HFFc6 (cell line): Measurements from ENCODE around the gene SEBOX. TPM values are rescaled to one million over a fixed set of nuclear protein-coding genes. Genes with fewer than 3 reads are reported as not detected.
A peak's percentile ranks its signal among the peaks of the same experiment; 100 is the strongest.

Source experiments
- DNase-seq: peaks from one replicate; pipeline ENCODE4 v3.0.0-alpha.2; 2018
- H3K27ac Mint-ChIP-seq: 2 replicates; pipeline ENCODE4 v1.8.0; 2020; ENCODE audit warnings: mild to moderate bottlenecking, mixed read lengths
- H3K27me3 Mint-ChIP-seq: 2 replicates; pipeline ENCODE4 v1.8.0; 2021; ENCODE audit warnings: mild to moderate bottlenecking, moderate library complexity, mixed read lengths; ENCODE audit not compliant: insufficient read depth
- H3K36me3 Mint-ChIP-seq: 2 replicates; pipeline ENCODE4 v1.8.0; 2021; ENCODE audit warnings: low read depth, mixed read lengths
- H3K4me1 Mint-ChIP-seq: 2 replicates; pipeline ENCODE4 v1.8.0; 2020; ENCODE audit warnings: low read depth, mixed read lengths
- H3K4me3 Mint-ChIP-seq: 2 replicates; pipeline ENCODE4 v1.8.0; 2020; ENCODE audit warnings: mild to moderate bottlenecking, moderate library complexity, mixed read lengths
- H3K9me3 Mint-ChIP-seq: 2 replicates; pipeline ENCODE4 v1.8.0; 2020; ENCODE audit warnings: mild to moderate bottlenecking, mixed read lengths
- total RNA-seq, 6 experiments: library from RNA; stranded (reverse); fragmentation: NEBNext Ultra II Directional; extraction: Animal tissue kit (Norgen Biotek cat#: 25700); gene quantifications; 2 replicates in 1 of 6; 3 replicates in 5 of 6; pipeline ENCODE4 v1.2.3, GENCODE V29; 2021
- TF ChIP-seq, protein P1 (sequence below): fragments of 200-600 bp; sonication (generic); IDR thresholded peaks from 2 replicates; pipeline ENCODE4 v1.5.0; 2021; ENCODE audit warnings: antibody characterized with exemption, mild to moderate bottlenecking

Gene SEBOX
- total RNA-seq, 6 experiments from 2014 or later = not detected

GRCh38 chr17:28357901-28358197, 7.2 kb downstream of the SEBOX start:
- TF ChIP-seq, protein P1, sequence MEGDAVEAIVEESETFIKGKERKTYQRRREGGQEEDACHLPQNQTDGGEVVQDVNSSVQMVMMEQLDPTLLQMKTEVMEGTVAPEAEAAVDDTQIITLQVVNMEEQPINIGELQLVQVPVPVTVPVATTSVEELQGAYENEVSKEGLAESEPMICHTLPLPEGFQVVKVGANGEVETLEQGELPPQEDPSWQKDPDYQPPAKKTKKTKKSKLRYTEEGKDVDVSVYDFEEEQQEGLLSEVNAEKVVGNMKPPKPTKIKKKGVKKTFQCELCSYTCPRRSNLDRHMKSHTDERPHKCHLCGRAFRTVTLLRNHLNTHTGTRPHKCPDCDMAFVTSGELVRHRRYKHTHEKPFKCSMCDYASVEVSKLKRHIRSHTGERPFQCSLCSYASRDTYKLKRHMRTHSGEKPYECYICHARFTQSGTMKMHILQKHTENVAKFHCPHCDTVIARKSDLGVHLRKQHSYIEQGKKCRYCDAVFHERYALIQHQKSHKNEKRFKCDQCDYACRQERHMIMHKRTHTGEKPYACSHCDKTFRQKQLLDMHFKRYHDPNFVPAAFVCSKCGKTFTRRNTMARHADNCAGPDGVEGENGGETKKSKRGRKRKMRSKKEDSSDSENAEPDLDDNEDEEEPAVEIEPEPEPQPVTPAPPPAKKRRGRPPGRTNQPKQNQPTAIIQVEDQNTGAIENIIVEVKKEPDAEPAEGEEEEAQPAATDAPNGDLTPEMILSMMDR = no peak
- DNase-seq = no peak
- H3K36me3 Mint-ChIP-seq = peaks cover 31% of the 10 kb centered on the region; the same call in 1 of the 2 replicates

GRCh38 chr17:28357061-28357900, 7.7 kb downstream of the SEBOX start, which contains the start of gene POLDIP2:
POLDIP2 (minus strand) TSS chr17:28357527; CDS start chr17:28357448, 79 bp downstream.
- Mint-ChIP-seq H3K4me3 (peak within 1 kb of the TSS; percentile 99), H3K36me3 (peaks cover 31% of the 10 kb centered on the region; the same call in 1 of the 2 replicates), H3K27me3 (no peaks in the 10 kb centered on the region), H3K27ac (peak within 1 kb of the TSS; percentile 92), H3K9me3 (no peaks in the 10 kb centered on the region), H3K4me1 (peaks cover 23% of the 10 kb centered on the region)
- TF ChIP-seq, protein P1 = peak; percentile 31; the same call in 1 of the 2 replicates
- DNase-seq = peak; percentile 91

More at GRCh38 chr17:28357901-28358197, 7.2 kb downstream of the SEBOX start:
- peaks cover 23% of the 10 kb centered on the region for H3K4me1 Mint-ChIP-seq
- H3K9me3 Mint-ChIP-seq = no peaks in the 10 kb centered on the region
- H3K4me3 Mint-ChIP-seq = peak overlapping the region; percentile 99
- no peaks in the 10 kb centered on the region for H3K27me3 Mint-ChIP-seq
- H3K27ac Mint-ChIP-seq = peak overlapping the region; percentile 92

DNA sequence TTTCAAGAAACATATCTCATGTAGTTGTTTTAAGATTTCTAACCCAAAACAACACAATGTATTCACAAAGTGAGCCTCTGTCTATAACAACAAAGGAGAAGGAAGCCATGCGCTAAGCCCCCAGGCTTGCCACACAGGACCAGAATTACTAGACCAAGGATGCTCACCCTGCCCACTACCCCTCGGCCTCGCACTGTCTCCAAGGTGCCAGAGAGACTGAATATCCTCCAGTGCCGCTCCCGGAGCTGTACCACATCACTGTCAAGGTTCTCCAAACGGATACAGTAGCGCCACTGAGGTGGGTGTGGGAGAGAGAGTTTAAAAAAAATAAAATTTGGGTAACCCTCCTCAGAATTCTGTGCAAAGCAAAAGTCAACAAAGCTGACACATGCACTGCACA, 14.7 kb downstream of the SEBOX start:
- no peak for DNase-seq
- Mint-ChIP-seq H3K27ac (no peak overlapping the region), H3K4me3 (no peak overlapping the region), H3K36me3 (peaks cover 54% of the 10 kb centered on the region), H3K27me3 (no peaks in the 10 kb centered on the region; the same call in none of the 2 replicates), H3K9me3 (no peaks in the 10 kb centered on the region), H3K4me1 (peaks cover 30% of the 10 kb centered on the region)
- TF ChIP-seq, protein P1 = no peak

GRCh38 chr17:28348979-28349378, 16.0 kb downstream of the SEBOX start:
- Mint-ChIP-seq H3K9me3 (no peaks in the 10 kb centered on the region), H3K36me3 (peaks cover 50% of the 10 kb centered on the region), H3K27ac (peak overlapping the region; percentile 52; the same call in 1 of the 2 replicates), H3K4me3 (no peak overlapping the region), H3K4me1 (peaks cover 34% of the 10 kb centered on the region), H3K27me3 (peaks cover 4% of the 10 kb centered on the region)
- TF ChIP-seq, protein P1 = no peak
- DNase-seq = no peak

- Mint-ChIP-seq H3K36me3 (peaks cover 46% of the 10 kb centered on the region), H3K4me3 (peak overlapping the region; percentile 71), H3K27ac (peak overlapping the region; percentile 97), H3K4me1 (peaks cover 34% of the 10 kb centered on the region), H3K9me3 (no peaks in the 10 kb centered on the region), H3K27me3 (peaks cover 4% of the 10 kb centered on the region)
- TF ChIP-seq, protein P1 = no peak
- DNase-seq = peak; percentile 95
Measured at GRCh38 chr17:28347261-28347891, 17.6 kb downstream of the SEBOX start.
